Neural cell (in vitro differentiated cells): ENCODE results near the gene RAPGEF4.

Source experiments
- CTCF ChIP-seq: fragments of 450-650 bp; IDR thresholded peaks from 2 replicates; pipeline ENCODE4 v1.5.1; 2014; ENCODE audit warnings: antibody characterized with exemption, mild to moderate bottlenecking, moderate library complexity; ENCODE audit not compliant: poor library complexity, severe bottlenecking
- EP300 ChIP-seq: fragments of 450-650 bp; conservative IDR thresholded peaks from 2 replicates; pipeline ENCODE4 v1.6.1; 2014; ENCODE audit warnings: antibody characterized with exemption, mild to moderate bottlenecking, moderate library complexity; ENCODE audit not compliant: poor library complexity, severe bottlenecking
- EZH2 ChIP-seq: fragments of 200-600, 300-800 bp; shearing (Covaris generic), sonication (generic); IDR thresholded peaks from 2 replicates; pipeline ENCODE4 v1.6.1; 2014; ENCODE audit warnings: antibody characterized with exemption, low read length, borderline replicate concordance, mild to moderate bottlenecking; ENCODE audit not compliant: insufficient read depth, poor library complexity, severe bottlenecking
- REST ChIP-seq: IDR thresholded peaks from 2 replicates; pipeline ENCODE4 v1.6.1; 2012; ENCODE audit warnings: borderline replicate concordance

- TF ChIP-seq CTCF (no peak), EZH2 (no peak), REST (no peak), EP300 (no peak)
Measured at GRCh38 chr2:172888714-172889669, 153.3 kb downstream of the RAPGEF4 start.
